Neural progenitor cell (in vitro differentiated cells): ENCODE data around the gene ARVCF. TPM values are rescaled to one million over a fixed set of nuclear protein-coding genes. Genes with fewer than 3 reads are reported as not detected.
A peak's percentile ranks its signal among the peaks of the same experiment; 100 is the strongest.

ENCODE experiments used
- DNase-seq: peaks from one replicate; pipeline ENCODE4 v3.0.0-alpha.2; 2016; ENCODE audit warnings: low spot score
- H2AFZ ChIP-seq: fragments of 200-600 bp; sonication (generic); replicated peaks from 2 replicates; pipeline ENCODE4 v1.6.1; 2016; ENCODE audit warnings: antibody characterized with exemption
- H3F3A ChIP-seq: fragments of 200-600 bp; sonication (generic); 2 replicates; pipeline ENCODE4 v1.6.1; 2016; ENCODE audit warnings: antibody characterized with exemption, low read depth
- H3K27ac ChIP-seq: fragments of 200-600 bp; sonication (generic); 2 replicates; pipeline ENCODE4 v1.5.1; 2016; ENCODE audit warnings: mild to moderate bottlenecking
- H3K27me3 ChIP-seq: fragments of 200-600 bp; sonication (generic); 2 replicates; pipeline ENCODE4 v1.6.1; 2016; ENCODE audit warnings: mild to moderate bottlenecking, moderate library complexity
- H3K36me3 ChIP-seq: fragments of 200-600 bp; sonication (generic); 2 replicates; pipeline ENCODE4 v1.5.1; 2016
- H3K4me1 ChIP-seq: fragments of 200-600 bp; sonication (generic); 2 replicates; pipeline ENCODE4 v1.6.1; 2016; ENCODE audit warnings: mixed run types
- H3K4me2 ChIP-seq: fragments of 200-600 bp; sonication (generic); 2 replicates; pipeline ENCODE4 v1.6.1; 2016
- H3K4me3 ChIP-seq: fragments of 200-600 bp; sonication (generic); 2 replicates; pipeline ENCODE4 v1.5.1; 2016
- H3K79me2 ChIP-seq: fragments of 200-600 bp; sonication (generic); 2 replicates; pipeline ENCODE4 v1.6.1; 2016; ENCODE audit warnings: low read depth
- H3K9ac ChIP-seq: fragments of 200-600 bp; sonication (generic); 2 replicates; pipeline ENCODE4 v1.6.1; 2016
- H3K9me3 ChIP-seq: fragments of 200-600 bp; sonication (generic); 2 replicates; pipeline ENCODE4 v1.5.1; 2016; ENCODE audit warnings: low read depth
- H4K20me1 ChIP-seq: fragments of 200-600 bp; sonication (generic); 2 replicates; pipeline ENCODE4 v1.6.1; 2016; ENCODE audit warnings: low read depth
- H3K27ac Mint-ChIP-seq: 3 replicates; pipeline ENCODE4 v1.8.0; 2021; ENCODE audit warnings: mixed read lengths
- H3K27me3 Mint-ChIP-seq: 2 replicates; pipeline ENCODE4 v1.8.0; 2022; ENCODE audit warnings: low read depth, mild to moderate bottlenecking, inconsistent platforms, moderate library complexity, mixed read lengths; ENCODE audit not compliant: insufficient read depth
- H3K36me3 Mint-ChIP-seq: 3 replicates; pipeline ENCODE4 v1.8.0; 2021; ENCODE audit warnings: mixed read lengths
- H3K4me1 Mint-ChIP-seq: 3 replicates; pipeline ENCODE4 v1.8.0; 2021; ENCODE audit warnings: mixed read lengths
- H3K4me3 Mint-ChIP-seq: 3 replicates; pipeline ENCODE4 v1.8.0; 2021; ENCODE audit warnings: mild to moderate bottlenecking, moderate library complexity, mixed read lengths
- H3K9me3 Mint-ChIP-seq: 3 replicates; pipeline ENCODE4 v1.8.0; 2020; ENCODE audit warnings: mixed read lengths
- EZH2 ChIP-seq: fragments of 200-600 bp; sonication (generic); IDR thresholded peaks from 2 replicates; pipeline ENCODE4 v1.6.1; 2017; ENCODE audit warnings: antibody characterized with exemption, mild to moderate bottlenecking, moderate library complexity
- EZH2phosphoT487 ChIP-seq: fragments of 200-600 bp; sonication (generic); IDR thresholded peaks from 2 replicates; pipeline ENCODE4 v1.6.1; 2017; ENCODE audit warnings: antibody characterized with exemption
- total RNA-seq: library from RNA; depleted of rRNA; stranded (reverse); fragments of >200 nt; gene quantifications from 2 replicates; pipeline ENCODE4 v1.2.3, GENCODE V29; 2015; ENCODE audit warnings: low replicate concordance
- TF ChIP-seq, protein P1 (sequence below): fragments of 200-600 bp; sonication (generic); IDR thresholded peaks from 2 replicates; pipeline ENCODE4 v1.5.1; 2017; ENCODE audit warnings: antibody characterized with exemption, mild to moderate bottlenecking

Gene ARVCF
- total RNA-seq, 1 donor from 2014 or later = 35.4 TPM

DNA sequence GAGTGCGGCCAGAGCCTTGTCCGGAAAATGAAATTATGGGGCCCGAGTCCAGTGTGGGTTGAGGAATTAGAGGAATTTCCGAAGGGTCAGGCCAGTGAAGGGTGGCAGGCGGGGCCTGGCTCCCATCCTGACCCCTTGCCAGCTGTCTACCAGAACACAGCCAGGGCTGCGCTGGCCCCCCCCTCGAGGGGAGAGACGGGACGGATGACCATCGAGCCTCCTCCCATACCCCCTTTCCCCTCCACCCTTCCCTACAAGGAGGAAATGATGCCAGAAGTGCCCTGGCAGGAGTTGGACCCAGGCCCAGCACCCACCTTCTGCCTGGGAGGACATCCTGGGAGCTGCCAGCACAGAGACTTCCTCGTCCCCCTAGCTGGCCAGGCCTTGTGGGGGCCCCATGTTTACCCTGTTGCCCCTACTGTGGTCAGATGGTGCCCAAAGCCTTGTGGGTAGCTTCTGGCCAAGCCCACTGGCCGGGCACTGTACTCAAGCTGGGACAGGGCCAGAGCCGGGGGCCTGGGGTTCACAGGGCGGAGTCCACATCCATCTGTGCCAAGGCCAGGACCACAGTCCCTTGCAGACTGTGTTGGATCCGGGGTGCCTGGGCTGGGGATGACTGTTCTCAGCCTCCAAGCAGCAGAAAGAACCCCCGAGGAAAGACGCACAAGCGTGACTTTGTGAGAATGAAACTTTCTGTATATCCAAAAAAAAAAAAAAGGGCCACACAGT lies 20.8 kb downstream of the ARVCF start:
- no peak overlapping the region for H3K4me2 ChIP-seq
- no peak overlapping the region for H3K4me3 Mint-ChIP-seq

DNA sequence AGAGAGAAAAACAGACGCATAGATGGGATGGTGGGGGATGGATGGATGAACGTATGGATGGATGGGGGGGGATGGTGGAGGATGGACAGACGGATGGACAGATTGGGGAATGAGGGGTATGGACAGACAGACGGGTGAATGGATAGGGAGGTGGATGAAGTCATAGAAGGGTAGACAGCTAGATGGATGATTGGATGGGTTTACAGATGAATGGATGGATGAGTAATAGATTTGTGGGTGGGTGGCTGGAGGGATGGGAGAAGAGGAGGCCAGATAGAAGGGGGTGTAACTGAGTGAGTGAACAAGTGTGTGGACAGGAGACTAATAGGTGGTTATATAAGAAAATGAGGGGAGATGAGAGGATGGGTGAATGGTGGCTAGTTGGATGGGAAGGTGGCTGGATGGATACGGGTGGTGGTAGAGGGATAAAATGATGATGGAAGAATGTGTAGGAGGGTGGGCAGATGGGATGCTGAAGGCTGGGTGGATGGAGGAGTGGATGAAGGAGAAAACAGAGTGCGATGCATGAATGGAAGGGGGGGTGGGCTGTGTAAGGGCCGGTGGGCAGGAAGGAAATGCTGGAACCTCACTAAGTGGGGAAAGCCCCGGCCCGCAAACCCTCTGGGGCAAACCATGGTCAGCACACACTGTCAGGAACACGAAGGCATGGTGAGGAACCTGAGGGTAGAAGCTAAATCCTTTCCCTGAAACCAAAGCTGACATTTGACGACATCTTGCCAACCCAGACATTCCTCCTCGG lies 21.6 kb downstream of the ARVCF start:
- H3K4me3 Mint-ChIP-seq = no peak overlapping the region

More for the DNA sequence above, 20.8 kb downstream of the ARVCF start:
- Histone ChIP-seq H3K9me3 (no peaks in the 10 kb centered on the region), H3K4me1 (peaks cover 33% of the 10 kb centered on the region), H4K20me1 (no peaks in the 10 kb centered on the region), H3K27me3 (no peaks in the 10 kb centered on the region), H2AFZ (no peak overlapping the region), H3K79me2 (no peaks in the 10 kb centered on the region), H3K4me3 (no peak overlapping the region), H3K36me3 (no peaks in the 10 kb centered on the region), H3F3A (peaks cover 15% of the 10 kb centered on the region), H3K9ac (no peak overlapping the region), H3K27ac (no peak overlapping the region)
- Mint-ChIP-seq H3K27me3 (peaks cover 9% of the 10 kb centered on the region), H3K36me3 (no peaks in the 10 kb centered on the region), H3K9me3 (peaks cover 2% of the 10 kb centered on the region), H3K4me1 (peaks cover 49% of the 10 kb centered on the region), H3K27ac (peak overlapping the region; percentile 58)
- no peak for TF ChIP-seq EZH2
- TF ChIP-seq, protein P1, sequence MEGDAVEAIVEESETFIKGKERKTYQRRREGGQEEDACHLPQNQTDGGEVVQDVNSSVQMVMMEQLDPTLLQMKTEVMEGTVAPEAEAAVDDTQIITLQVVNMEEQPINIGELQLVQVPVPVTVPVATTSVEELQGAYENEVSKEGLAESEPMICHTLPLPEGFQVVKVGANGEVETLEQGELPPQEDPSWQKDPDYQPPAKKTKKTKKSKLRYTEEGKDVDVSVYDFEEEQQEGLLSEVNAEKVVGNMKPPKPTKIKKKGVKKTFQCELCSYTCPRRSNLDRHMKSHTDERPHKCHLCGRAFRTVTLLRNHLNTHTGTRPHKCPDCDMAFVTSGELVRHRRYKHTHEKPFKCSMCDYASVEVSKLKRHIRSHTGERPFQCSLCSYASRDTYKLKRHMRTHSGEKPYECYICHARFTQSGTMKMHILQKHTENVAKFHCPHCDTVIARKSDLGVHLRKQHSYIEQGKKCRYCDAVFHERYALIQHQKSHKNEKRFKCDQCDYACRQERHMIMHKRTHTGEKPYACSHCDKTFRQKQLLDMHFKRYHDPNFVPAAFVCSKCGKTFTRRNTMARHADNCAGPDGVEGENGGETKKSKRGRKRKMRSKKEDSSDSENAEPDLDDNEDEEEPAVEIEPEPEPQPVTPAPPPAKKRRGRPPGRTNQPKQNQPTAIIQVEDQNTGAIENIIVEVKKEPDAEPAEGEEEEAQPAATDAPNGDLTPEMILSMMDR = no peak
- TF ChIP-seq EZH2phosphoT487 = no peak
- DNase-seq = no peak

DNA sequence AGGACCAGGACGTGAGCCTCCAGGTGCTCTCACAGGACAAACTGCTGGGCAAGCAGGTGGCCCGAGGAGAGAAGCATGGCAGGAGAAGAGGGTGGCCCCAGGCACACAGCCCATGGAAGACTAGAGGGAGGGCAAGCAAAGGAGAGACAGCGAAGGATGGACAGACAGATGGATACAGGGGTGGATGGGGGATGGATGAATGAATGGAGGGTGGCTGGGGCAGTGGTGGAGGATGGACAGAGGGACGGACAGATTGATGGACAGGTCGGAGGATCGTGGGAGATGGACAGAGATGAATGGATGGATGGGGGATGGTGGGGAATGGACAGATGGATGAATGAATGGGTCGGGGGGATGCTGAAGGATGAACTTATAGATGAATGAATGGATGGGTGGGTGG lies 22.7 kb downstream of the ARVCF start:
- TF ChIP-seq EZH2phosphoT487 = no peak
- TF ChIP-seq EZH2 = no peak
- Mint-ChIP-seq H3K27me3 (peaks cover 7% of the 10 kb centered on the region), H3K4me1 (peaks cover 32% of the 10 kb centered on the region), H3K27ac (no peak overlapping the region), H3K9me3 (no peaks in the 10 kb centered on the region), H3K4me3 (no peak overlapping the region), H3K36me3 (no peaks in the 10 kb centered on the region)
- H3K4me1 ChIP-seq = peaks cover 16% of the 10 kb centered on the region
- H4K20me1 ChIP-seq = no peaks in the 10 kb centered on the region
- no peaks in the 10 kb centered on the region for H3K79me2 ChIP-seq
- H3K9me3 ChIP-seq = no peaks in the 10 kb centered on the region
- no peaks in the 10 kb centered on the region for H3K36me3 ChIP-seq
- no peak overlapping the region for H3K27ac ChIP-seq
- H3K4me2 ChIP-seq = no peak overlapping the region
- no peak for DNase-seq
- H3F3A ChIP-seq = peaks cover 13% of the 10 kb centered on the region
- H3K4me3 ChIP-seq = no peak overlapping the region
- H2AFZ ChIP-seq = no peak overlapping the region
- H3K9ac ChIP-seq = no peak overlapping the region
- no peaks in the 10 kb centered on the region for H3K27me3 ChIP-seq

More for the DNA sequence above, 21.6 kb downstream of the ARVCF start:
- H3K4me2 ChIP-seq = no peak overlapping the region
- no peak overlapping the region for H3K9ac ChIP-seq
- H3F3A ChIP-seq = peaks cover 15% of the 10 kb centered on the region
- H3K4me3 ChIP-seq = no peak overlapping the region
- no peaks in the 10 kb centered on the region for H3K27me3 ChIP-seq
- Mint-ChIP-seq H3K36me3 (no peaks in the 10 kb centered on the region), H3K4me1 (peaks cover 41% of the 10 kb centered on the region), H3K27me3 (peaks cover 10% of the 10 kb centered on the region), H3K27ac (no peak overlapping the region), H3K9me3 (no peaks in the 10 kb centered on the region)
- H4K20me1 ChIP-seq = no peaks in the 10 kb centered on the region
- no peak overlapping the region for H2AFZ ChIP-seq
- peaks cover 28% of the 10 kb centered on the region for H3K4me1 ChIP-seq
- no peaks in the 10 kb centered on the region for H3K79me2 ChIP-seq
- TF ChIP-seq, protein P1 = no peak
- TF ChIP-seq EZH2 = no peak
- TF ChIP-seq EZH2phosphoT487 = no peak
- no peaks in the 10 kb centered on the region for H3K36me3 ChIP-seq
- no peak overlapping the region for H3K27ac ChIP-seq
- DNase-seq = no peak
- no peaks in the 10 kb centered on the region for H3K9me3 ChIP-seq
